SK-N-SH treated with all-trans-retinoic acid at 6 μM for 48 hours (cell line): ENCODE data around the gene CTCFL.

Experiments used
- ATAC-seq: fragments of 200-7000 bp; cut with Tn5 transposase; 3 replicates; pipeline ENCODE4 v1.9.1; 2020; ENCODE audit warnings: mild to moderate bottlenecking, moderate library complexity
- ARNTL ChIP-seq: fragments of 450-650 bp; formaldehyde crosslinking; IDR thresholded peaks from 2 replicates; pipeline ENCODE4 v1.5.0; 2020; ENCODE audit warnings: low read depth, mild to moderate bottlenecking, moderate library complexity, borderline replicate concordance
- BACH2 ChIP-seq: fragments of 250-450 bp; sonication (Bioruptor Pico); IDR thresholded peaks from 2 replicates; pipeline ENCODE4 v1.9.0; 2021; ENCODE audit warnings: mild to moderate bottlenecking, borderline replicate concordance
- CSDC2 ChIP-seq: fragments of 250-450 bp; sonication (Bioruptor Pico); IDR thresholded peaks from 2 replicates; pipeline ENCODE4 v1.5.0; 2020; ENCODE audit warnings: mild to moderate bottlenecking, moderate library complexity
- ESRRG ChIP-seq: fragments of 250-450 bp; sonication (Bioruptor Pico); IDR thresholded peaks from 2 replicates; pipeline ENCODE4 v1.6.1; 2021; ENCODE audit warnings: mild to moderate bottlenecking
- GLIS3 ChIP-seq: fragments of 250-450 bp; sonication (Bioruptor Pico); IDR thresholded peaks from 2 replicates; pipeline ENCODE4 v1.5.0; 2020; ENCODE audit warnings: mild to moderate bottlenecking, moderate library complexity
- ISL1 ChIP-seq: fragments of 250-450 bp; sonication (Bioruptor Pico); IDR thresholded peaks from 2 replicates; pipeline ENCODE4 v2.1.2; 2022; ENCODE audit warnings: mild to moderate bottlenecking, moderate library complexity
- OSR1 ChIP-seq: fragments of 250-450 bp; sonication (Bioruptor Pico); IDR thresholded peaks from 2 replicates; pipeline ENCODE4 v1.8.0; 2022; ENCODE audit warnings: moderate library complexity, mild to moderate bottlenecking, inconsistent platforms
- PPARA ChIP-seq: fragments of 250-450 bp; sonication (Bioruptor Pico); IDR thresholded peaks from 2 replicates; pipeline ENCODE4 v1.5.0; 2020; ENCODE audit warnings: mild to moderate bottlenecking, borderline replicate concordance
- RARB ChIP-seq: fragments of 250-450 bp; sonication (Bioruptor Pico); IDR thresholded peaks from 2 replicates; pipeline ENCODE4 v1.8.0; 2021; ENCODE audit warnings: mild to moderate bottlenecking, moderate library complexity
- SNAI2 ChIP-seq: fragments of 250-450 bp; sonication (Bioruptor Pico); IDR thresholded peaks from 2 replicates; pipeline ENCODE4 v1.5.0; 2020; ENCODE audit warnings: mild to moderate bottlenecking, moderate library complexity
- TCF4 ChIP-seq: fragments of 250-450 bp; sonication (Bioruptor Pico); IDR thresholded peaks from 2 replicates; pipeline ENCODE4 v1.8.0; 2021; ENCODE audit warnings: mild to moderate bottlenecking, moderate library complexity, borderline replicate concordance
- TOX ChIP-seq: fragments of 250-450 bp; sonication (Bioruptor Pico); IDR thresholded peaks from 2 replicates; pipeline ENCODE4 v1.8.0; 2021; ENCODE audit warnings: mild to moderate bottlenecking, moderate library complexity, borderline replicate concordance
- ZC3H10 ChIP-seq: fragments of 250-450 bp; sonication (Bioruptor Pico); IDR thresholded peaks from 2 replicates; pipeline ENCODE4 v1.5.1; 2021; ENCODE audit warnings: mild to moderate bottlenecking, moderate library complexity
- ZFP3 ChIP-seq: fragments of 250-450 bp; sonication (Bioruptor Pico); IDR thresholded peaks from 2 replicates; pipeline ENCODE4 v1.5.0; 2020; ENCODE audit warnings: mild to moderate bottlenecking, moderate library complexity
- ZFP30 ChIP-seq: fragments of 450-650 bp; formaldehyde crosslinking; IDR thresholded peaks from 2 replicates; pipeline ENCODE4 v1.5.0; 2022; ENCODE audit warnings: mild to moderate bottlenecking, moderate library complexity
- ZNF565 ChIP-seq: fragments of 450-650 bp; formaldehyde crosslinking; conservative IDR thresholded peaks from 2 replicates; pipeline ENCODE4 v1.5.0; 2020; ENCODE audit warnings: low read depth, mild to moderate bottlenecking, moderate library complexity
- ZNF8 ChIP-seq: fragments of 450-650 bp; formaldehyde crosslinking; IDR thresholded peaks from 2 replicates; pipeline ENCODE4 v1.5.0; 2020; ENCODE audit warnings: mild to moderate bottlenecking, moderate library complexity
- TF ChIP-seq, protein P1 (sequence below): fragments of 250-450 bp; sonication (Bioruptor Pico); IDR thresholded peaks from 2 replicates; pipeline ENCODE4 v1.5.1; 2020; ENCODE audit warnings: low read depth, mild to moderate bottlenecking, moderate library complexity
- TF ChIP-seq, protein P2 (sequence below): fragments of 250-450 bp; sonication (Bioruptor Pico); IDR thresholded peaks from 2 replicates; pipeline ENCODE4 v1.8.0; 2021; ENCODE audit warnings: low read depth, mild to moderate bottlenecking, moderate library complexity, borderline replicate concordance
- TF ChIP-seq, protein P3 (sequence below): fragments of 250-450 bp; sonication (Bioruptor Pico); IDR thresholded peaks from 2 replicates; pipeline ENCODE4 v1.5.1; 2021; ENCODE audit warnings: mild to moderate bottlenecking, moderate library complexity
- TF ChIP-seq, protein P4 (sequence below): fragments of 250-450 bp; sonication (Bioruptor Pico); IDR thresholded peaks from 2 replicates; pipeline ENCODE4 v1.5.0; 2020; ENCODE audit warnings: mild to moderate bottlenecking, moderate library complexity
- TF ChIP-seq, protein P5 (sequence below): fragments of 250-450 bp; sonication (Bioruptor Pico); IDR thresholded peaks from 2 replicates; pipeline ENCODE4 v1.8.0; 2020; ENCODE audit warnings: mild to moderate bottlenecking, moderate library complexity, borderline replicate concordance

Gene CTCFL

DNA sequence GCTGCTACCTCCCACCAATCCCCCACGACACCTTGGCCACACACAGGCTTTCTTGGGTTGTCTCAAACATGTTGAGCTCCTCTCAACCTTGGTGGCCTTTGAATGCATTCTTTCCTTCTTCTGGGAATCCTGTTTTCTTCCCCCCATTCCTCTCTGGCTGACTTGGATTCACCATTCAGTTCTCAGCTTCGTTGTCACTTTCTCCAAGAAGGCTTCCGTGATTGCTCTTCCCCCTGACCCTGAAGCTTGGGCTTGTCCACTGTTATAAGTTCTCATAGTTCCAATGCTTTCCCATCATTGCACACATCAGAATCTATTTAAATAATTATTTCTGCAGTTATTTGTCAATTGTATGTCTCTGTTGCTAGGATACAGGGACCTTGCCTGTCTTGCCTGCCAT is 69.6 kb downstream of the CTCFL start:
- TF ChIP-seq RARB (CRISPR knock-in tag) (no peak), ISL1 (no peak), ZFP30 (CRISPR knock-in tag) (no peak), ZFP3 (CRISPR knock-in tag) (no peak), TOX (CRISPR knock-in tag) (no peak), ESRRG (CRISPR knock-in tag) (no peak)
- TF ChIP-seq, protein P1, sequence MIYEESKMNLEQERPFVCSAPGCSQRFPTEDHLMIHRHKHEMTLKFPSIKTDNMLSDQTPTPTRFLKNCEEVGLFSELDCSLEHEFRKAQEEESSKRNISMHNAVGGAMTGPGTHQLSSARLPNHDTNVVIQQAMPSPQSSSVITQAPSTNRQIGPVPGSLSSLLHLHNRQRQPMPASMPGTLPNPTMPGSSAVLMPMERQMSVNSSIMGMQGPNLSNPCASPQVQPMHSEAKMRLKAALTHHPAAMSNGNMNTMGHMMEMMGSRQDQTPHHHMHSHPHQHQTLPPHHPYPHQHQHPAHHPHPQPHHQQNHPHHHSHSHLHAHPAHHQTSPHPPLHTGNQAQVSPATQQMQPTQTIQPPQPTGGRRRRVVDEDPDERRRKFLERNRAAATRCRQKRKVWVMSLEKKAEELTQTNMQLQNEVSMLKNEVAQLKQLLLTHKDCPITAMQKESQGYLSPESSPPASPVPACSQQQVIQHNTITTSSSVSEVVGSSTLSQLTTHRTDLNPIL (CRISPR knock-in tag): no peak
- TF ChIP-seq, protein P2, sequence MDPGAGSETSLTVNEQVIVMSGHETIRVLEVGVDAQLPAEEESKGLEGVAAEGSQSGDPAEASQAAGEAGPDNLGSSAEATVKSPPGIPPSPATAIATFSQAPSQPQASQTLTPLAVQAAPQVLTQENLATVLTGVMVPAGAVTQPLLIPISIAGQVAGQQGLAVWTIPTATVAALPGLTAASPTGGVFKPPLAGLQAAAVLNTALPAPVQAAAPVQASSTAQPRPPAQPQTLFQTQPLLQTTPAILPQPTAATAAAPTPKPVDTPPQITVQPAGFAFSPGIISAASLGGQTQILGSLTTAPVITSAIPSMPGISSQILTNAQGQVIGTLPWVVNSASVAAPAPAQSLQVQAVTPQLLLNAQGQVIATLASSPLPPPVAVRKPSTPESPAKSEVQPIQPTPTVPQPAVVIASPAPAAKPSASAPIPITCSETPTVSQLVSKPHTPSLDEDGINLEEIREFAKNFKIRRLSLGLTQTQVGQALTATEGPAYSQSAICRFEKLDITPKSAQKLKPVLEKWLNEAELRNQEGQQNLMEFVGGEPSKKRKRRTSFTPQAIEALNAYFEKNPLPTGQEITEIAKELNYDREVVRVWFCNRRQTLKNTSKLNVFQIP (CRISPR knock-in tag): no peak
- ATAC-seq: no peak

DNA sequence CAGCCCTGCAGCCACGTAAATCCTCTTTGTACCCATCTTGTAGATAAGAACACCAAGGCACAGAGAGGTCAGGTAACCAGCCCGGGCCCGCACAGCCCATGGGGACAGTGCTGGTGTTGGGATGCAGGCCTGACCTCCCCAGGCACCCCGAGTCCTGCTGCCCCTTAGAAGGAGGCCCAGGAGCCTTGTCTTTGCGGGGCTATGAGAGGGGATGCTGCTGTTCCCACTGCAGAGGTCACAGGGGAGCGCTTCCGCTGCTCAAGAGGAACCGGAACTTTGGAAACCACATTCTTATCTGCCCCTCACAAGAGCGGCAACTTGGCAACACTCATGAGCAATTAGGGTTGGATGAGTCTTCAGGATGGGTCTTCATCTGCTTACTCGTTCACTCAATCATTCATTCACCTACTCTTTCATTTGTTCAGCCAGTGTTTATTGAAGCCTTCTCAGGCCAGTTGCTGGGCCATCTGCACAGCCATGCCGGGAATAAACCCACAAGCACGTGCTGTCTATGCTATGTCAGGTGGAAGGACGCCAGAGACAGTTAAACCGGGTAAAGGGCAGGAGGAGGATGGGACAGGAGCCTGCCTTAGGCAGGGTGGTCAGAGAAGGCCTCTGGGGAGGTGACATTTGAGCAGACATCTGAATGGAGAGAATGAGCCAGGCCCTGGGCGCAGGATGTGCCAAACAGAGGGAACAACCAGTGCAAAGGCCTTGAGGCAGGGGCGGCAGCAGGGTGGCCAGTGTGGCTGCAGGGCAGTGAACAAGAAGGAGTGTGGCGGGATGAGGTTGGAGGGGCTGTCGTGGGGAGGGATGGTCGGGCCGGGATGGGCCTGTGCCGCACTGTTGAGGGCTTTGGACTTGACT is 72.9 kb downstream of the CTCFL start:
- ATAC-seq: no peak
- TF ChIP-seq PPARA (CRISPR knock-in tag) (no peak), TOX (CRISPR knock-in tag) (no peak), BACH2 (no peak), SNAI2 (CRISPR knock-in tag) (no peak), ZNF565 (CRISPR knock-in tag) (no peak), CSDC2 (no peak), ISL1 (no peak), TCF4 (no peak), ZNF8 (CRISPR knock-in tag) (no peak), RARB (CRISPR knock-in tag) (no peak), OSR1 (no peak), ARNTL (no peak), GLIS3 (no peak), ZC3H10 (no peak), ZFP3 (CRISPR knock-in tag) (no peak)
- TF ChIP-seq, protein P2 (CRISPR knock-in tag): no peak
- TF ChIP-seq, protein P3, sequence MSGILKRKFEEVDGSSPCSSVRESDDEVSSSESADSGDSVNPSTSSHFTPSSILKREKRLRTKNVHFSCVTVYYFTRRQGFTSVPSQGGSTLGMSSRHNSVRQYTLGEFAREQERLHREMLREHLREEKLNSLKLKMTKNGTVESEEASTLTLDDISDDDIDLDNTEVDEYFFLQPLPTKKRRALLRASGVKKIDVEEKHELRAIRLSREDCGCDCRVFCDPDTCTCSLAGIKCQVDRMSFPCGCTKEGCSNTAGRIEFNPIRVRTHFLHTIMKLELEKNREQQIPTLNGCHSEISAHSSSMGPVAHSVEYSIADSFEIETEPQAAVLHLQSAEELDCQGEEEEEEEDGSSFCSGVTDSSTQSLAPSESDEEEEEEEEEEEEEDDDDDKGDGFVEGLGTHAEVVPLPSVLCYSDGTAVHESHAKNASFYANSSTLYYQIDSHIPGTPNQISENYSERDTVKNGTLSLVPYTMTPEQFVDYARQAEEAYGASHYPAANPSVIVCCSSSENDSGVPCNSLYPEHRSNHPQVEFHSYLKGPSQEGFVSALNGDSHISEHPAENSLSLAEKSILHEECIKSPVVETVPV: no peak
- TF ChIP-seq, protein P4, sequence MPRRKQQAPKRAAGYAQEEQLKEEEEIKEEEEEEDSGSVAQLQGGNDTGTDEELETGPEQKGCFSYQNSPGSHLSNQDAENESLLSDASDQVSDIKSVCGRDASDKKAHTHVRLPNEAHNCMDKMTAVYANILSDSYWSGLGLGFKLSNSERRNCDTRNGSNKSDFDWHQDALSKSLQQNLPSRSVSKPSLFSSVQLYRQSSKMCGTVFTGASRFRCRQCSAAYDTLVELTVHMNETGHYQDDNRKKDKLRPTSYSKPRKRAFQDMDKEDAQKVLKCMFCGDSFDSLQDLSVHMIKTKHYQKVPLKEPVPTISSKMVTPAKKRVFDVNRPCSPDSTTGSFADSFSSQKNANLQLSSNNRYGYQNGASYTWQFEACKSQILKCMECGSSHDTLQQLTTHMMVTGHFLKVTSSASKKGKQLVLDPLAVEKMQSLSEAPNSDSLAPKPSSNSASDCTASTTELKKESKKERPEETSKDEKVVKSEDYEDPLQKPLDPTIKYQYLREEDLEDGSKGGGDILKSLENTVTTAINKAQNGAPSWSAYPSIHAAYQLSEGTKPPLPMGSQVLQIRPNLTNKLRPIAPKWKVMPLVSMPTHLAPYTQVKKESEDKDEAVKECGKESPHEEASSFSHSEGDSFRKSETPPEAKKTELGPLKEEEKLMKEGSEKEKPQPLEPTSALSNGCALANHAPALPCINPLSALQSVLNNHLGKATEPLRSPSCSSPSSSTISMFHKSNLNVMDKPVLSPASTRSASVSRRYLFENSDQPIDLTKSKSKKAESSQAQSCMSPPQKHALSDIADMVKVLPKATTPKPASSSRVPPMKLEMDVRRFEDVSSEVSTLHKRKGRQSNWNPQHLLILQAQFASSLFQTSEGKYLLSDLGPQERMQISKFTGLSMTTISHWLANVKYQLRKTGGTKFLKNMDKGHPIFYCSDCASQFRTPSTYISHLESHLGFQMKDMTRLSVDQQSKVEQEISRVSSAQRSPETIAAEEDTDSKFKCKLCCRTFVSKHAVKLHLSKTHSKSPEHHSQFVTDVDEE (CRISPR knock-in tag): no peak
- TF ChIP-seq, protein P5, sequence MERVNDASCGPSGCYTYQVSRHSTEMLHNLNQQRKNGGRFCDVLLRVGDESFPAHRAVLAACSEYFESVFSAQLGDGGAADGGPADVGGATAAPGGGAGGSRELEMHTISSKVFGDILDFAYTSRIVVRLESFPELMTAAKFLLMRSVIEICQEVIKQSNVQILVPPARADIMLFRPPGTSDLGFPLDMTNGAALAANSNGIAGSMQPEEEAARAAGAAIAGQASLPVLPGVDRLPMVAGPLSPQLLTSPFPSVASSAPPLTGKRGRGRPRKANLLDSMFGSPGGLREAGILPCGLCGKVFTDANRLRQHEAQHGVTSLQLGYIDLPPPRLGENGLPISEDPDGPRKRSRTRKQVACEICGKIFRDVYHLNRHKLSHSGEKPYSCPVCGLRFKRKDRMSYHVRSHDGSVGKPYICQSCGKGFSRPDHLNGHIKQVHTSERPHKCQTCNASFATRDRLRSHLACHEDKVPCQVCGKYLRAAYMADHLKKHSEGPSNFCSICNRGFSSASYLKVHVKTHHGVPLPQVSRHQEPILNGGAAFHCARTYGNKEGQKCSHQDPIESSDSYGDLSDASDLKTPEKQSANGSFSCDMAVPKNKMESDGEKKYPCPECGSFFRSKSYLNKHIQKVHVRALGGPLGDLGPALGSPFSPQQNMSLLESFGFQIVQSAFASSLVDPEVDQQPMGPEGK: no peak
- TF ChIP-seq, protein P1 (CRISPR knock-in tag): no peak
